GM21619 (cell line): ENCODE data around the gene LENG9.
"Not testable (repeated sequence)": the region's sequence is repeated elsewhere in the genome, so short reads cannot be mapped to it uniquely, and the experiment has no call there.

ENCODE experiments used
- ATAC-seq: cut with Tn5 transposase; IDR thresholded peaks from one replicate; pipeline ENCODE4 v1.9.1; 2021; ENCODE audit not compliant: unreplicated experiment

The LENG9 gene

DNA sequence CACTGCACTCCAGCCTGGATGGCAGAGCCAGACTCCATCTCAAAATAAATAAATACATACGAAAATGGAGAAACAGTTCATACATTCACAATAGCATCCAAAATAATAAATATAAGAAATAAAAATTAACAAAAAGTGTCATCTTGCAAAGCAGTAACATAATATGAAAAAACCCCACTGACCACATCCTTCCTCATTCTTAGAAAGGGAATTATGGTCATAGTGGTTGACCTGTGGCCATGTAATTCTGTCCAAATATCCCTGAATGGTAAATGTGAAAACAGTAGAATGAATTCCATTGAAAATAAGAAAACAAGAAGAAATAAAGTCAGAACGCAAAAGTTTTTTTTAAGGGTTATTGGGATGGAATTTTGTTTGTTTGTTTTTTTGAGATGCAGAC is 16.5 kb upstream of the LENG9 start:
- ATAC-seq, result no peak

- no peak for ATAC-seq
Observed at GRCh38 chr19:54478677-54479266, 15.2 kb upstream of the LENG9 start.

DNA sequence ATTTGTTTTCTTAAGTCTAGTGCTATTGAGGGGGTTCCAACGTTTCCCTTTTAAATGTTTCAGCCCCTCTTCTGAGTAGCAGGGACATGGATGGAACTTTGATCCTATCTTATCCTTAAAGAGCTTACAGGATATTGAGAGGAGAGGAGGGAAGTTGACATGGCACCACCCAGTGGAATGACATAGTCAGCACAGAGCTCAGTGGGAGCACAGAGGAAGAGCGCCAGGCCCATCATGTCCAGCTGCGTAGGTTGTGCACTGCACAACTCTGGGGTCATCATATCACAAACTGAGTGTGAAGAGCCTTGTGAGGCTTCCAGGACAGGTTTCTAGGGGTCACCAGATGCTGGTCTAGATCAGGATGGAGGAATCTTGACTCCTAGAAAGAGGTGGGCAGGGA is 14.1 kb upstream of the LENG9 start:
- no peak for ATAC-seq

DNA sequence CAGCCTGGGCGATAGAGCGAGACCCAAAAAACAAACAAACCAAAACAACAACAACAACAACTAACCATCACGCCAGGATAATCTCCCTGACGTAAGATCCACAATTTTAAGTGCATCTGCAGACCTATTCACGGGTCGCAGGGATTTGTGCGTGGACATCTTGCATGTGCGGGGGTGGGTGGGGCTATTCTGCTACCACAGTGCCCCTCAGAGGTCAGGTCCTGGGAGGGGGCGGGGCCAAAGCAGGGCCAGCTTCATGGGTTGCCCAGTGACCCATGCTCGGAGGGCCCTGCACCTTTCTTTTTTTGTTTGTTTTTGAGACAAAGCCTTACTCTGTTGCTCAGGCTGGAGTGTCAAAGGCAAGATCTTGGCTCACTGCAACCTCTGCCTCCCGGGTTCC is 12.1 kb upstream of the LENG9 start:
- no peak for ATAC-seq

DNA sequence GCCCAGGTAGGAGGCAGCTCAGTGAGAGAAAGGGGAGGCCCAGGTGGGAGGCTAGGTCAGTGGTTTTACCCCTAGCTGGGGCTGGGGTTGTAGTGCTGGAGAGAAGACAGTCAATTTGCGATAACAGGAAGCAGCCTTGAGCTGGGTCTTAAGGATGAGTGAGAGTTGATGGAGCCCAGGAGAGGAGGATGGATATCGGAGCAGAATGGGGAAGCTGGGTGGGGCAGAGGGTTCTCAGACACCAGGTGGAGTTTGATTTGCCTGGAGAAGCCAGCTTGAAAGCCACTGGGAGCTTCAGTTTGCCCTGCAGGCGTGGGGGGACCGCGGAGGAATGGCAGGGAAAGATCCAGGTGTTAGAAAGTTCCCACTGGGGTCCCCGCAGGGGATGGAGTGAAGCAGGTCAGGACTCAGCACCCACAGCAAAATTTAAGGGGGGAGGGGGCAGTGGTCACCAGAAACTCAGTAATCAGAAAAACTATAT is 10.4 kb upstream of the LENG9 start:
- ATAC-seq, result no peak

GRCh38 chr19:54473071-54473891 is 9.7 kb upstream of the LENG9 start, which contains the start of gene CDC42EP5:
CDC42EP5 (minus strand) TSS chr19:54473296; CDS start chr19:54465547, 7,749 bp downstream.
- ATAC-seq, result no peak

DNA sequence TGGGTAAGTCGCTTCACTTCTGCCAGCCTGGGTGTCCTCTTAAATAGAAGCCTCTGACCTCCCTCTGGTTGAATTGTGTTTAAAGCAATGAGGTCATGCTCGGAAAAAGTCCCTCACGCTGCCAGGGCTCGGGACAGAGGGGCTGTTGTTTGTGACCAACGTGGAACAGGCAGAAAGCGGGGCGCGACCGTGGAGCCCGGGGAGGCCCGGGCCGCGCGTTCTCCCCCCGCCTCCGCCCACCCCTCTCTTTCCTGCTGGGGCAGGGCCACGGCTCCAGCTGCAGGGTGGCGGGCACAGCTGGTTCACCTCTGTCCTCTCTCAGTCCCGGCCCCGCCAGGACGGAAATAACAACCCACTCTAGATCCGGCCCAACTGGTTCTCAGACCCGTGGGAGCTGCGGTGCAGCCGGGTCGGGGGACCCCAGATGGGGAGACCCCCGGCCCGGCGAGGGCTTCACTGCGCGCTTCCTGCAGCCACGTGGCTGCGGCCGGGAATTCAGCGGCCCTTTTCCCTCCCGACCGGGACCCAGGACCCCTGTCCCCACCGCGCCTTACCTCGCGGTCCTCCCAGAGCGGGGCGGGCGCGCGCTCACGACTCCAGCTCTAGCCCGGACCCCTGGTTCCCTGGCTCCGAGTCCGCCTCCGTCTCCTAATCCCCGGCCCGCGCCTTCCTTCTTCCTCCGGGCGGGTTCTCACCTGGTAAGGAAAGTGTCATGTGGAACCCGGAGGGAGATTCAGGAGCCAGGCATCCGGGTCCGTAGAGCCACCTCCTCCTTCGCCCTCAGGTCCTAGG is 7.6 kb upstream of the LENG9 start:
- no peak for ATAC-seq

DNA sequence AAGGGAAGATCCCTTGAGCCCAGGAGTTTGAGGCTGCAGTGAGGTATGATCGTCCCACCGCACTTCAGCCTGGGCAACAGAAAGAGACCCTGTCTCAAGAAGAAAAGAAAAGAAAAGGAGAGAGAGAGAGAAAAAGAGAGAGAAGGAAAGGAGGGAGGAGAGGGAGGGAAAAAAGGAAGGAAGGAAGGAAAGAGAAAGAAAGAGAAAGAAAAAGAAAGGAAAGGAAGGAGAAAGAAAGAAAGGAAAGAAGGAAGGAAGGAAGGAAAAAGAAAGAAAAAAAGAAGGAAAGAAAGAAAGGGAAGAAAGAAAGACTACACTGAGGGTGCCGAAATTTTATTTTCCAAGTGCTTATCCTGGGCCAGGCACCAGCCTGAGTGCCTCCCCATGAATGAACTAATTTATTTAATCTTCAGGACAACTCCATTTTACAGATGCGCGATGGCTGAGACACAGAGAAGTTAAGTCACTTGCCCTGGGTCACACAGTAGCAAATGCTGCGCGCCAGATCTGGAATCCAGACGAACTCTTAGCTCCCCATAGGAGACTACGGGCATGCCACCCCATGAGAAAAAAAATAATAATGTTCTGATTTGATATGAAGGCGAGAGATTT is 6.8 kb upstream of the LENG9 start:
- ATAC-seq, result no peak

DNA sequence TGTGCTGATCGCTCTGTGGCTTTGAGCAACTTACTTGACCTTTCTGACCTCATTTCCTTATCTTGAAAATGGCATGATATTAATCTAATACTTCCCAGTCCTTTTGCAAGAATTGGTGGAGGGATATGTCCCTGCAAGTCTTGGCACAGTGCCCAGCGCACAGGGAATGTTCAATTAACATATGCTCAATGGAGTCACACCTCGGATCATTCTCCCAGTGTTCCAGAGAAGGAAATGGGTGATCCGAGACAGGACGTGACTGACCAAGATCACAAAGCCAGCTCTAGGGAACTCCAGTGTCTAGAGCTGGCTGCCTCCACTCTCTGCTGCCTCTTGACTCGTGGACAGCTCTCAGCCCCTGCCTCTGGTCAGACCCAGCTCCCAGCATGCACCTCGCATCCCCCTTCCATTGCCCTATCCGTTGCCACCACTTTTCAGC is 5.9 kb upstream of the LENG9 start:
- no peak for ATAC-seq

- not testable (repeated sequence) for ATAC-seq
Observed at GRCh38 chr19:54466110-54466480, 2.5 kb upstream of the LENG9 start.

DNA sequence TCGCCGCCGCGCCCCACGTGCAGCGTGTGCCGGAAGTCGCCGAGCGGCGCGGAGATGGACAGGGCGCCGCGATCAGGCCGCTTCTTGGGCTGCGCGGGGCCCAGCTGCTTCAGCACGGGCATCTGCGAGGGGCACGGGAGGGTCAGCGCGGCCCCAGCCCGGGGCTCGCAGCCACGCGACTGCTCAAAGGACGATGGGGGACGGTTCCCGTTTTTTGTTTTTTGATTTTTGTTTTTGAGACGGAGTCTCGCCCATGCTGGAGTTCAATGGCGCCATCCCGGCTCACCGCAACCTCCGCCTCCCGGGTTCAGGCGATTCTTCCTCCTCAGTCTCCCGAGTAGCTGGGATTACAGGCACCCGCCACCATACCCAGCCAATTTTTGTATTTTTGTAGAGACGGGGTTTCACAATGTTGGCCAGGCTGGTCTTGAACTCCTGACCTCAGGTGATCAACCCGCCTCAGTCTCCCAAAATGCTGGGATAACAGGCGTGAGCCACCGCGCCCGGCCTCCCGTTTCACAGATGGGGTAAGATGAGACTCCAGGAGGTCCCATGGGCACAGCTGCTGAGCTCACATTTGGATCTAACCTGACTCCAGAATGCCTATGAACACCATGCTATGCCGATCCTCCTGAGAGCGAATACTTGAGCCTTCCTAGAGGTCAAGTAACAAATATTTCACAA is 2.0 kb upstream of the LENG9 start:
- ATAC-seq, result no peak

GRCh38 chr19:54464630-54465425 is 1.2 kb upstream of the LENG9 start:
- peak; percentile 45 for ATAC-seq

- ATAC-seq, result peak; percentile 44
Observed at GRCh38 chr19:54464044-54464629, 559 bp upstream of the LENG9 start.

- ATAC-seq, result peak; percentile 14
Observed at GRCh38 chr19:54462655-54463530, 685 bp downstream of the LENG9 start.

GRCh38 chr19:54462047-54462654 is 1.4 kb downstream of the LENG9 start:
- ATAC-seq, result no peak

GRCh38 chr19:54461613-54462012 is 2.0 kb downstream of the LENG9 start:
- no peak for ATAC-seq

DNA sequence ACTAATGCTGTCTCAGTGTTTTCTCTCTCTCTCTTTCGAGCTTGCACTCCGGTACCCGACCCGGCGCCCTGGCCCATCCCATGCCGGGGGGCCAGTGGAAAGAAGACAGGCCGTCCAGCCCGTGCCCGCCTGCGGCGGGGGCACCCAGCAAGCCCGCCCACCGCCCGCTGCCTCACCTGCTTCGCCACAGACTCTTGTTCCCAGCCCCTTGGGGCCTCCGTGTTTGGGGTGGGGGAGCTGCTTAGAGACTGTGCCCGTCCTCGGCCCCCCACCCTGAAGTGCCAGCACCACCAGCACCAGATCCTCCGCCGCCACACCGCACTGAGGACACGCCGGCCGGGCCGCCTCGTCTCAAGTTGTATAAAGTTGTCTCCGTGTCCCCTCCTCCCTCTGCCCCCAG is 2.4 kb downstream of the LENG9 start:
- no peak for ATAC-seq
